Activated CD8-positive, alpha-beta memory T cell treated with anti-CD3 and anti-CD28 coated beads, Interleukin-2, amount 10 ng/mL, durations not matched to agents 7 days and 5 days (primary cell): ENCODE results near the gene DGAT2. TPM values are rescaled to one million over a fixed set of nuclear protein-coding genes. Genes with fewer than 3 reads are reported as not detected.

Experiments
- ATAC-seq: fragments of 150-1000 bp; cut with Tn5 transposase; one replicate; pipeline ENCODE4 v1.10.0; 2021; ENCODE audit warnings: moderate library complexity
- CTCF ChIA-PET: fragments of 350-600 bp; sonication (Branson Sonifier 250); formaldehyde crosslinking; loops from one replicate; lab custom pipeline; 2021; ENCODE audit warnings: antibody characterized with exemption; lab: Charles Lee
- DNase-seq: peaks from one replicate; pipeline ENCODE4 v3.0.0-alpha.2; 2020
- H3K27ac Mint-ChIP-seq: one replicate; pipeline ENCODE4 v1.8.0; 2021; ENCODE audit warnings: mild to moderate bottlenecking, mixed read lengths
- H3K27me3 Mint-ChIP-seq: one replicate; pipeline ENCODE4 v1.8.0; 2021; ENCODE audit warnings: mixed read lengths
- H3K36me3 Mint-ChIP-seq: one replicate; pipeline ENCODE4 v1.8.0; 2021; ENCODE audit warnings: mild to moderate bottlenecking, mixed read lengths
- H3K4me1 Mint-ChIP-seq: one replicate; pipeline ENCODE4 v1.8.0; 2021; ENCODE audit warnings: mixed read lengths
- H3K4me3 Mint-ChIP-seq: one replicate; pipeline ENCODE4 v1.8.0; 2021; ENCODE audit warnings: mild to moderate bottlenecking, moderate library complexity, mixed read lengths
- H3K9me3 Mint-ChIP-seq: one replicate; pipeline ENCODE4 v1.8.0; 2022; ENCODE audit warnings: low read depth, mixed read lengths
- total RNA-seq, 2 experiments: library from RNA; stranded (reverse); gene quantifications; one replicate each; pipeline ENCODE4 v1.2.3, GENCODE V29; 2021

Gene DGAT2
- total RNA-seq, 2 experiments from 2014 or later: 1.5 to 1.8 TPM

DNA sequence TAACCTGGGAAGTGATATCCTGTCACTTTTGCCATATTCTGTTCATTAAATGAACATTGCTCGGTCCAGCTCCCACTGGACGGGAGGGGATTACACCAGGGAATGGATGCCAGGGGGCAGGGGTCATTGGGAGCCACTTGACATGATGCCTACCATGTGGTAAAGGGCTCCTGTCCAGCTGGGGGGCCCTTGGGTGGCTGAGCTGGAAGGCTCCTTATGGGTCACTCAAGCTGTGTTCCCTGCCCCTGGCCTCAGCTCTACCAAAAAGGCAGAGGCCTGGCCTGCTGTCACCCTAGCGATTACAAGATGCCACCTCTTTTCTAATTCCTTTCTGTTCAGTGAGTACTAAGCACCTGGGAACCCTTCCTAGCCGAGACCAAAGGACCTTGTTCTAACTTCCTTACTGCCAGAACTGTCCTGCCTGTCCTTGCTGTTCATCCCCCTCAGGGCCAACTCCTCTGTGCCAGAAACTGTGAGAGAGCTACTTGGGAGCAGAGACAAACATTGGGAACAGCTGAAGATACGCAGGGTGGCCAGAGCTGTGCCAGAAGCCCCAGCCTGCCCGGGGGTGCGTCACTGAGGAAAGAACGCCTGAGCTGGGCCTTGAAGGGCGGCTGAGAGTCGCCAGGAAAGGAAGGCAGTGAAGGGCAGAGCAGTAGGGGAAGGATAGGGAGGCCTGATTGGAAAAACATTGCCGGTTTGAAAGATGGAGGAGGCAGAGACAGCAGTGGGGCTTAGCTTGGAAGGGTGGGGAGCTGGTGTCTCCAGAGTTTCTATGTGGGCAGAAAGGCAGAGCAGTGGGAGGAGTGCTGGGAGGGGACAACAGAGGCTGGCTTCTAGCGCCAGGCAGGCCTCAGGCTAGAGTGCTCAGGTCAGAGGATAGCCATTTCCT, 33.7 kb downstream of the DGAT2 start:
- CTCF ChIA-PET: interaction anchor here (0.8 to 4.5 kb wide), 24 partner anchors 10 to 515 kb away, joined by 3 to 93 read pairs (median 5); partner anchors contain the start of gene UVRAG
- Mint-ChIP-seq H3K27me3 (peaks cover 4% of the 10 kb centered on the region), H3K36me3 (no peaks in the 10 kb centered on the region), H3K4me1 (peaks cover 12% of the 10 kb centered on the region), H3K9me3 (no peaks in the 10 kb centered on the region), H3K4me3 (no peak overlapping the region), H3K27ac (no peak overlapping the region)
- ATAC-seq: no peak
- no peak for DNase-seq

DNA sequence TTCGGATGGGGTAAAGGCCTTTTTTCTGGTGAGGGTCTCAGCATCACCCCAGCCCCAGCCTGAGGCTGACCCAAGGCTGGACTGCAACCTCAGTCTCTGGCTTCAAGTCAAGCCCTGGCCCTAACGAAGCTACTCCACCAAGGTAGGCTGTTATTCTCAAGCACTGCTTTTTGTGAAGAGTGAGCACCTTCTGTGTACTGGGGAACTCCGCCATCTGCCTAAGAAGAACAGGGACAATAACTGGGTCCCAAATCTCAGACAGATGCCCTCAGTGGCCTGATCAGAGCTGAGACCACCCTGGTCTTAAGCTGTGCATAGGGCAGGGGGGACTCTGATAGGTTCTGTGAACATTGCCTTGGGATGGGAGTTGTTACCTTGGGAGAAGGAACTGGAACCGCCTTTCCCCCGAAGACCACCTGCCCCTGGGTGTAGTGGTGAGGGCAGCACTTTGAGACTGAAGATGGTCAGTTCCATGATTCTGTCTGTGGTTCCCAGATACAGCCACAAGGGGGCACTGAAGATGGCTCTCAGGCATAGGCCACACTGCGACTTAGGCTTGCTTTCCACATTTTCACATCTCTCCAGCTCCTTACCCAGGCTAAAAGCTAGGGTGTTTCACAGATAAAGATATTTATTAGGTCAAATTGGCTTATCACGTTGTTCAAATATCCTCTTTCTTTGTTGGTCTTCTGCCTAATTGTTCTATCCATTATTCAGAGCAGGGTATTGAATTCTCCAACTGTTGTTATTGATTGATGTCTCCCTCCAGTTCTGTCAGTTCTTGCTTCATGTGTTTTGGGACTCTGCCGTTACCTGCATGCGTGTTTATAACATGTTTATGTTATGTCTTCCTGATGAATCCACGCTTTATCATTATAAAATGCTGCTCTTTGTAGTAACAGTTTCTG, 34.6 kb downstream of the DGAT2 start:
- CTCF ChIA-PET: interaction anchor here (0.6 to 4.5 kb wide), 30 partner anchors 9 to 405 kb away, joined by 3 to 93 read pairs (median 4); partner anchors contain the start of genes MAP6 and UVRAG
- ATAC-seq (peak; percentile 91), DNase-seq (peak; percentile 81)
- no peak overlapping the region for H3K4me3 Mint-ChIP-seq
- H3K27ac Mint-ChIP-seq: no peak overlapping the region
- peaks cover 6% of the 10 kb centered on the region for H3K27me3 Mint-ChIP-seq
- no peaks in the 10 kb centered on the region for H3K36me3 Mint-ChIP-seq
- H3K9me3 Mint-ChIP-seq: no peaks in the 10 kb centered on the region
- H3K4me1 Mint-ChIP-seq: peaks cover 12% of the 10 kb centered on the region

DNA sequence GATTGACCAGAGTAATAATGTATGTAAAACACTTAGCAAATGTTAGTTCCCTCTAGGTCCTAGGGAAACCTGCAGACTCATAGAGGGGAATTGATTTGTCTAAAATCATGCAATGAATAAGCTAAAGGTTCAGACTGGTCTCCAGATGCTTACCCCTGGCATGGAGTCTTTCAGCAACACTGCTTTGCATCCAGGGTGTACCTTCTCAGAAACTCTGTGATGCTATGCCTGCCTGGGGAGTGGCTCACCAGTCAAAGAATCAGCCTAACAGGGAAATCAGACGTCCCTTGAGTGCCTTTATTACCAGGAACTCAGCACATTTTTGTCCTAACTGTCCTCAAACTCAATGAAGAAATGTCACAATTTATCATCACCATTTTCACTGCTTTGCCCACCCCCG, 40.5 kb downstream of the DGAT2 start:
- no peak for ATAC-seq
- CTCF ChIA-PET: interaction anchor here (1.2 kb wide), 1 partner anchor 14 kb away, joined by 4 read pairs; no protein-coding TSS in a partner anchor
- H3K4me1 Mint-ChIP-seq: peaks cover 7% of the 10 kb centered on the region
- DNase-seq: no peak
- H3K27ac Mint-ChIP-seq: no peak overlapping the region
- H3K4me3 Mint-ChIP-seq: no peak overlapping the region
- no peaks in the 10 kb centered on the region for H3K36me3 Mint-ChIP-seq
- H3K9me3 Mint-ChIP-seq: no peaks in the 10 kb centered on the region
- peaks cover 6% of the 10 kb centered on the region for H3K27me3 Mint-ChIP-seq

DNA sequence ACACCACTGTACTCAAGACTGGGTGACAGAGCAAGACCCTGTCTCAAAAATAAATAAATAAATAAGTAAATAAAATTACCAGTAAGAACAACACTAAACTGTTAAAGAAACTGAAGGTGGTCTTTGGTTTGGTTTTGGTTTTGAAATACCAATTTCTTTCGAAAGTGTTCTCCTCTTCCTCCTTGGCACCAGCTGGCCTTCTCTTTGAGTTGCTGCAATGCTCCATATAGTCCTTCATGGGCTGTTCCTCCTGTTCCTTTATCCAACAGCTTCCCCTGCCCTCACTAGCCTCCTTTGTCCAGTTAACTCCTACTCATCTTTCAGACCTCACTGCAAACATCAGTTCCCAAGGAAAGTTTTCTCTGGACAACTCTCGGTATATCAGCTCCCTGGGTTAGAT, 41.4 kb downstream of the DGAT2 start:
- CTCF ChIA-PET: interaction anchor here (1.2 to 4.9 kb wide), 2 partner anchors 7 to 14 kb away, joined by 4 to 52 read pairs; no protein-coding TSS in a partner anchor
- no peak for ATAC-seq
- H3K4me3 Mint-ChIP-seq: no peak overlapping the region
- peaks cover 7% of the 10 kb centered on the region for H3K4me1 Mint-ChIP-seq
- no peak overlapping the region for H3K27ac Mint-ChIP-seq
- H3K9me3 Mint-ChIP-seq: no peaks in the 10 kb centered on the region
- no peak for DNase-seq
- H3K36me3 Mint-ChIP-seq: no peaks in the 10 kb centered on the region
- peaks cover 6% of the 10 kb centered on the region for H3K27me3 Mint-ChIP-seq

DNA sequence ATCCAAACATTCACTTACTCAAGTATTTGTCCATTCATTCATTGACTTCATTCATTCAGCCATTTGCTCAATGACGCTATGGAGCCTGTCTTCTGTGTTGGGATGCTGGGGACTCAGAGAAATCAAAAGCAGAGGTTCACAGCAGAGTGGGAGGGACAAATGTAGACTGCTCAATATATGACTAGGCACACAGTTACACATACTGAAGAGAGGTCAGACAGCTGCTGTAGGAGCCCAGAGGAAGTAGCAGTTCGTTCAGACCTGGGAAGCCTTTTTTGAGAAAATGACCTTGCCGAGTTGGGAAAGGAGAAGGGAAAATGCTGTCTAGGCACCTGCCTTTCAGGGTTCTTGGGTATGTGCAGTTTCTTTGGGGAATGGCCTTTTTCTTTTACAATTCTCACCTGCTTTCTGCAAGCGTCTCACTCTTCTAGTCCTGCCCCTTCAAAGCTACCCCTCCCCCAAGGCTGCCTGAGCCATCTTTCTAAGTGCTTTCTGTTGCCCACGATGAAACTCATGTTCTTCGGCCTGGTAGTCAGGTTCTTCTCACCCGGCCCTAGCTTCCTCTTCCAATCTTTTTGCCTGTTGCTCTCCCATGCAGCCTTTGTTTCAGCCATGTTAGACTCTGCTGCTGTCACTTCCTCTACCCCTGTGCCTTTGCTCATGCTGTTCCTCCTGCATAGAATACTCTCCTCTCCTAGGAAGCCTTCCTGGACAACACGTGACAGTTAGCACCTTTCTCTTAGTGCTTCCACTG, 42.2 kb downstream of the DGAT2 start:
- Mint-ChIP-seq H3K4me3 (no peak overlapping the region), H3K4me1 (peaks cover 7% of the 10 kb centered on the region), H3K36me3 (no peaks in the 10 kb centered on the region), H3K27me3 (peaks cover 6% of the 10 kb centered on the region), H3K27ac (no peak overlapping the region), H3K9me3 (no peaks in the 10 kb centered on the region)
- CTCF ChIA-PET: interaction anchor here (0.9 to 4.9 kb wide), 3 partner anchors 8 to 56 kb away, joined by 4 to 52 read pairs (median 5); no protein-coding TSS in a partner anchor
- ATAC-seq: no peak
- DNase-seq: no peak

DNA sequence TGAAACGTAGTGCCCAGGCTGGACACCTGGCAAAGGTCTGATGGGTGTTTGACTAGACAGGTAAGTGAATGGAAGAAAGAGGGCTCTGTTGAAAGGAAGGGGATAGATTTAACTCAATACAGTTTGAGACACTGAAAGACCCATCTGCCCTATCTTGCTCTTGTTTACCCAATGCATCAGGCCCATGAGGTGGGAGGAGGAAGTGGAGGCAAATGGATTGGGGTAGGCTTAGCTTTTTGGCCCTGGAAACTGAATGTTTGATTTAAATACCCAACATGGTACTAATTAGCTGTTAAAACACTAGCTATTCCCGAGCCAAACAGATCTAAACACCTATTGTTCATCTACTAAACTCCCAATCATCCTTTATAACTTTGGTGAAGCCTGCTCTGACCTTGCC, 42.9 kb downstream of the DGAT2 start:
- ATAC-seq (no peak), DNase-seq (no peak)
- H3K4me3 Mint-ChIP-seq: no peak overlapping the region
- H3K4me1 Mint-ChIP-seq: peaks cover 7% of the 10 kb centered on the region
- CTCF ChIA-PET: interaction anchor here (0.9 to 4.9 kb wide), 2 partner anchors 9 to 56 kb away, joined by 5 to 52 read pairs; no protein-coding TSS in a partner anchor
- peaks cover 4% of the 10 kb centered on the region for H3K27me3 Mint-ChIP-seq
- H3K36me3 Mint-ChIP-seq: no peaks in the 10 kb centered on the region
- no peaks in the 10 kb centered on the region for H3K9me3 Mint-ChIP-seq
- no peak overlapping the region for H3K27ac Mint-ChIP-seq

DNA sequence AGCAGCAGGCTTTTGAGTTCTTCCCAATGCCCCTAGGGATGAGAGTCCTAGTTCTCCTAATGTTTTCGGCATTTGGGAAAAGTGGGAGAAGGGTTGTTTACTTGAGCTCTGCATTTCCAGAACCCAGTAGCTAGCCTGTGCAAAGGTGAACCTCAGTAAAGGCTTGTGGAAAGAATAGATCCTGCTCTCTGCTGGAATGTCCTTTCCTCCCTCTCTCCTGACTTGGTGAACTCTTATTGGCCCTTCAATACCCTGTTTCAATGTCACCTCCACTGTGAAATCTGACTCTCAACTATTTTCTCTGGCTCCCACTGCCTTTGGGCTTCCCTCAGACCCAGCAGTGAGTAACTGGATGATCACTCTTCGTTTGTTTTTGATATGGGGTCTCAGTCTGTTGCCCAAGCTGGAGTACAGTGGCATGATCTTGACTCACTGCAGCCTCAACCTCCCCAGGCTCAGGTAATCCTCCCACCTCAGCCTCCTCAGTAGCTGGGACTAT, 44.0 kb downstream of the DGAT2 start:
- no peak for ATAC-seq
- H3K4me3 Mint-ChIP-seq: no peak overlapping the region
- no peak for DNase-seq
- H3K36me3 Mint-ChIP-seq: no peaks in the 10 kb centered on the region
- H3K27me3 Mint-ChIP-seq: peaks cover under 1% of the 10 kb centered on the region
- H3K4me1 Mint-ChIP-seq: peaks cover 7% of the 10 kb centered on the region
- no peak overlapping the region for H3K27ac Mint-ChIP-seq
- H3K9me3 Mint-ChIP-seq: no peaks in the 10 kb centered on the region
- CTCF ChIA-PET: interaction anchor here (1.0 to 4.9 kb wide), 3 partner anchors 10 to 396 kb away, joined by 3 to 52 read pairs (median 6); no protein-coding TSS in a partner anchor

DNA sequence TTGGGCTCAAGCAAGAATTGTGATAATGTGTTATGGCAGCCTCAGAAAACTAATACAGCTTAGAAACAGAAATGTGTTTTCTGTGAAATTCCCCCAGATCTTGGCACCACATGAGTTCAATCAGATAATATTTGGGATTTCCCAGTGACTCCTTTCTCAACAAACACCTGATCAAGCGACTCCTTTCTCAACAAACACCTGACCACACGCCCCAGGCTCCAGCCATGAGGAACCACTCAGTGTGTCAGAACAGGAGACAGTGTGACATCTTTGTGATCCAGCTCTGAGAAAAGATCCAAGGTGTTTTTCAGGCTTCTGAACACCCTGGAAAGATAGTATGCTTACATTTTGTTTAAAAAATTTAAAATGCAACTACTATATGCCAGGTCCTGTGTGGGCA, 44.5 kb downstream of the DGAT2 start:
- H3K4me1 Mint-ChIP-seq: peaks cover 9% of the 10 kb centered on the region
- DNase-seq: peak; percentile 21
- H3K9me3 Mint-ChIP-seq: no peaks in the 10 kb centered on the region
- H3K27ac Mint-ChIP-seq: no peak overlapping the region
- no peaks in the 10 kb centered on the region for H3K27me3 Mint-ChIP-seq
- H3K36me3 Mint-ChIP-seq: peaks cover 2% of the 10 kb centered on the region
- CTCF ChIA-PET: interaction anchor here (1.0 to 4.9 kb wide), 3 partner anchors 9 to 396 kb away, joined by 3 to 52 read pairs (median 6); no protein-coding TSS in a partner anchor
- no peak for ATAC-seq
- no peak overlapping the region for H3K4me3 Mint-ChIP-seq

DNA sequence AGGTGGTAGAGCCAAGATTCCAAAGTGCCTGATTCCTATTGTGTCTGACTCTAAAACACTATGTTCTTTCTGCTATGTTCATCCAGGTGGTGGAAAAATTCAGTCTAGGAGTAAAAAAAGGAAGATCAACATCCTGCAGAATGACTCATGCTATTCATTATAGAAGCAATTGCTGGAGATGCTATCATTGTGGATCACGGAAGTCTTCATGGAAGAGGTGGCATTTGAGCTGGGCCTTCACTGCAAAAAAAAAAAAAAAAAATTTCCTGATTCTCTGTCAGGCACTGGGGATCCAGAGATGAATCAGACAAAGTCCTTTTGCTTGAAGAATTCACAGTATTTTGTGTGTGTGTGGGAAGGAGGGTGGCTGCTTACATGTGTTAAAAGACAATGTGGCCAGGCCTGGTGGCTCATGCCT, 45.1 kb downstream of the DGAT2 start:
- CTCF ChIA-PET: interaction anchor here (1.4 to 4.9 kb wide), 3 partner anchors 11 to 395 kb away, joined by 3 to 52 read pairs (median 6); no protein-coding TSS in a partner anchor
- H3K4me3 Mint-ChIP-seq: no peak overlapping the region
- H3K4me1 Mint-ChIP-seq: peaks cover 10% of the 10 kb centered on the region
- no peaks in the 10 kb centered on the region for H3K9me3 Mint-ChIP-seq
- no peak overlapping the region for H3K27ac Mint-ChIP-seq
- DNase-seq (no peak), ATAC-seq (no peak)
- no peaks in the 10 kb centered on the region for H3K27me3 Mint-ChIP-seq
- H3K36me3 Mint-ChIP-seq: peaks cover 2% of the 10 kb centered on the region

DNA sequence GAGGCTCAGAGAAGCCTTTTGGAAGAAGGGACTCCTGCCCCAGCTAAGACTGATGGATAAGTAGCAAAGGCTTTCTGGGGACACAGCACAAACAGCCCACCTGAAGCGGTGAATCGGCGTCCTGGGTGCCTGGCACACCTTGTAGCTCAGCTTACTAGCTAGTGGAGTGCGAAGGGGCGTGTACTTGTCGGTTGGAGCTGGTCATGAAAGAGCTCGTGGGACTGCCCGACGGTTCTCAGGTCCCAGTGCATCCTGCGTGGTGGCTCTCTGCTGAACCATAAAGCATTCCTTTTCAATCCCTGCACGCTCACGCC, 45.7 kb downstream of the DGAT2 start:
- DNase-seq (no peak), ATAC-seq (peak; percentile 35)
- Mint-ChIP-seq H3K27ac (peak overlapping the region; percentile 94), H3K36me3 (peaks cover 2% of the 10 kb centered on the region), H3K4me3 (no peak overlapping the region), H3K4me1 (peaks cover 15% of the 10 kb centered on the region), H3K9me3 (no peaks in the 10 kb centered on the region), H3K27me3 (no peaks in the 10 kb centered on the region)
- CTCF ChIA-PET: interaction anchor here (0.9 to 4.9 kb wide), 4 partner anchors 11 to 395 kb away, joined by 3 to 52 read pairs (median 6); no protein-coding TSS in a partner anchor

DNA sequence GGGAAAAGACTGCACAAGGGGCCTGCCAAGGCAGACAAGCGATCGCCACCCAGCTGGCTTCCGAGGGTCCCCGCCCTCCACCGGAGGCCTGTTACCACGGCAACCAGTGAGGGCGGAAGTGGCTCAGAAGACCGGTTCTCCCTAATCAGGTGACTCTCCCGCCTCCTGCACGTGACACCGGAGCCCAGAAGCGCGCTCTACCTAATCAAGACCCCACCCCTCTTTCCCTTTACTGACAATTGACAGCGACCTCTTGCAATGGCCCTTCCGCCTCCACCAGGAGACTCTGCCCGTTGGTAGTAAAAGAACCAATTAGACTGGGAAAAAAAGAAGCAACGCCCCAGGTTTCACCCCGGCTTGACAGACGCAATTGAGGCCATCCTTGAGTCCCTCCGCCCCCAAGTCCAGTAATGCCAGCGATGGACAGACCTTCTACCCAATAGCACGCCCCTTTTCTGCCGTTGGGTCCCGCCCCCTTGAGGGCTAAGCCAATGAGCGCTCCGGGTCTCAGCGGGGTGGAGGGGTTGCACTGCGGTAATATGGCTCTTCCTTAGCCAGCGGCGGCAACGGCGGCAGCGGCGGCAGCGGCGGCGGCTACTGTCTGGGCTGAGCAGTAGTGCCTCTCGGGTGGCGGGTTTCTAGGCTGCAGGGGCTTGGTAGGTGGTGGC, 46.2 kb downstream of the DGAT2 start, which contains the start of gene UVRAG:
Gene UVRAG (plus strand): TSS at position 534 of the 668 bp plus-strand sequence. CDS start 198 bp downstream, outside the sequence.
- no peaks in the 10 kb centered on the region for H3K9me3 Mint-ChIP-seq
- ATAC-seq (peak; percentile 91), DNase-seq (peak; percentile 99)
- CTCF ChIA-PET: interaction anchor here (0.9 to 4.9 kb wide), 5 partner anchors 12 to 394 kb away, joined by 3 to 52 read pairs (median 6); no protein-coding TSS in a partner anchor
- H3K27me3 Mint-ChIP-seq: no peaks in the 10 kb centered on the region
- peak within 1 kb of the TSS; percentile 94 for H3K27ac Mint-ChIP-seq
- H3K4me3 Mint-ChIP-seq: no peak within 1 kb of the TSS
- peaks cover 15% of the 10 kb centered on the region for H3K4me1 Mint-ChIP-seq
- H3K36me3 Mint-ChIP-seq: peaks cover 2% of the 10 kb centered on the region
